Right atrium auricular region (tissue), 2 donors: Measurements from ENCODE around the gene NRG3. TPM values are rescaled to one million over a fixed set of nuclear protein-coding genes. Genes with fewer than 3 reads are reported as not detected.

Experiments used
- DNase-seq: peaks from one replicate; pipeline ENCODE4 v3.0.0-alpha.2; 2019; ENCODE audit warnings: low spot score
- H3K27ac ChIP-seq, 2 donors: fragments of 200-600 bp; sonication (generic); 1 replicate in 1 of 2; 2 replicates in 1 of 2; pipeline ENCODE4 v1.5.1; 2016 to 2019
- H3K27me3 ChIP-seq, 2 donors: fragments of 200-600 bp; sonication (generic); one replicate each; pipeline versions ENCODE4 v1.5.1 to v1.6.0; 2017 to 2019
- H3K36me3 ChIP-seq: fragments of 200-600 bp; sonication (generic); one replicate; pipeline ENCODE4 v1.5.1; 2016
- H3K4me1 ChIP-seq, 2 donors: fragments of 200-600 bp; sonication (generic); one replicate each; pipeline versions ENCODE4 v1.5.1 to v1.6.0; 2017 to 2019
- H3K4me3 ChIP-seq, 2 donors: fragments of 200-600 bp; sonication (generic); 1 replicate in 1 of 2; 2 replicates in 1 of 2; pipeline ENCODE4 v1.5.1; 2017 to 2019; ENCODE audit warnings: mild to moderate bottlenecking in 1 of 2, moderate library complexity in 1 of 2
- H3K9me3 ChIP-seq, 2 donors: fragments of 200-600 bp; sonication (generic); one replicate each; pipeline ENCODE4 v1.5.1; 2019
- total RNA-seq, 2 donors: library from RNA; depleted of rRNA; stranded (reverse); fragments of >200 nt; gene quantifications; one replicate each; pipeline ENCODE4 v1.1.0, GENCODE V29; 2016
- TF ChIP-seq, protein P1 (sequence below), 2 donors: fragments of 200-600 bp; sonication (generic); IDR thresholded peaks; one replicate each; pipeline ENCODE4 v1.5.1; 2019; ENCODE audit warnings: antibody characterized with exemption in 2 of 2

Gene NRG3
- total RNA-seq, 2 donors from 2014 or later, result 0.70 to 1.4 TPM

GRCh38 chr10:82910301-82910700 is 1035.3 kb downstream of the NRG3 start:
- DNase-seq, result no peak
- Histone ChIP-seq H3K27ac (no peak overlapping the region), H3K4me3 (no peak overlapping the region)

GRCh38 chr10:82914655-82915136 is 1039.7 kb downstream of the NRG3 start:
- H3K4me1 ChIP-seq, result no peaks in the 10 kb centered on the region
- no peak for DNase-seq
- no peak overlapping the region for H3K4me3 ChIP-seq
- no peaks in the 10 kb centered on the region for H3K27me3 ChIP-seq
- no peak overlapping the region for H3K27ac ChIP-seq
- H3K9me3 ChIP-seq, result no peaks in the 10 kb centered on the region
- TF ChIP-seq, protein P1, sequence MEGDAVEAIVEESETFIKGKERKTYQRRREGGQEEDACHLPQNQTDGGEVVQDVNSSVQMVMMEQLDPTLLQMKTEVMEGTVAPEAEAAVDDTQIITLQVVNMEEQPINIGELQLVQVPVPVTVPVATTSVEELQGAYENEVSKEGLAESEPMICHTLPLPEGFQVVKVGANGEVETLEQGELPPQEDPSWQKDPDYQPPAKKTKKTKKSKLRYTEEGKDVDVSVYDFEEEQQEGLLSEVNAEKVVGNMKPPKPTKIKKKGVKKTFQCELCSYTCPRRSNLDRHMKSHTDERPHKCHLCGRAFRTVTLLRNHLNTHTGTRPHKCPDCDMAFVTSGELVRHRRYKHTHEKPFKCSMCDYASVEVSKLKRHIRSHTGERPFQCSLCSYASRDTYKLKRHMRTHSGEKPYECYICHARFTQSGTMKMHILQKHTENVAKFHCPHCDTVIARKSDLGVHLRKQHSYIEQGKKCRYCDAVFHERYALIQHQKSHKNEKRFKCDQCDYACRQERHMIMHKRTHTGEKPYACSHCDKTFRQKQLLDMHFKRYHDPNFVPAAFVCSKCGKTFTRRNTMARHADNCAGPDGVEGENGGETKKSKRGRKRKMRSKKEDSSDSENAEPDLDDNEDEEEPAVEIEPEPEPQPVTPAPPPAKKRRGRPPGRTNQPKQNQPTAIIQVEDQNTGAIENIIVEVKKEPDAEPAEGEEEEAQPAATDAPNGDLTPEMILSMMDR (IDR thresholded peaks at IDR 0.05), result no peak
- H3K36me3 ChIP-seq, result no peaks in the 10 kb centered on the region

More at GRCh38 chr10:82910301-82910700, 1035.3 kb downstream of the NRG3 start:
- Histone ChIP-seq H3K36me3 (no peaks in the 10 kb centered on the region), H3K27me3 (no peaks in the 10 kb centered on the region), H3K4me1 (no peaks in the 10 kb centered on the region), H3K9me3 (no peaks in the 10 kb centered on the region)
- TF ChIP-seq, protein P1 (IDR thresholded peaks at IDR 0.05), result no peak

DNA sequence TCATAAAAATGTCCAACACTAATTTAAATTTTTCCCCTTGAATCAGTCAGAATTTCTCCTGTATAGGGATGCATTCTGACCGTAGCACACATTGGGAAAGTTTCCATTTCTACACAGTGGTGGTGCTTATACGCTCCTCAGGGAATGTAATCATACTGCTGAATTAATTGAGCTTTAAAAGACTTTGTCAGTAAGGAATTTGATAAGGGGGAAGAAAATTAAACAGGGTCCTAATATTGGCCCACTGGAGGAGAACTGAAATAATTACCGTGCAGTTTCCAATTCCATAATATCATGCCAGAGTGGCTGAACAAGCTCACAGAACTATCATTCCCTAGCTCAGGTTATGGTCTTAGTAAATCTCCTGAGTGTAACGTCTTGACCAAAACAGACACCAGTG is 1041.9 kb downstream of the NRG3 start:
- Histone ChIP-seq H3K9me3 (peaks cover 0 to 7% of the 10 kb centered on the region in 2 donors), H3K4me3 (no peak overlapping the region), H3K27ac (no peak overlapping the region), H3K36me3 (no peaks in the 10 kb centered on the region), H3K4me1 (no peaks in the 10 kb centered on the region), H3K27me3 (no peaks in the 10 kb centered on the region)
- DNase-seq, result no peak
- TF ChIP-seq, protein P1 (IDR thresholded peaks at IDR 0.05), result no peak

DNA sequence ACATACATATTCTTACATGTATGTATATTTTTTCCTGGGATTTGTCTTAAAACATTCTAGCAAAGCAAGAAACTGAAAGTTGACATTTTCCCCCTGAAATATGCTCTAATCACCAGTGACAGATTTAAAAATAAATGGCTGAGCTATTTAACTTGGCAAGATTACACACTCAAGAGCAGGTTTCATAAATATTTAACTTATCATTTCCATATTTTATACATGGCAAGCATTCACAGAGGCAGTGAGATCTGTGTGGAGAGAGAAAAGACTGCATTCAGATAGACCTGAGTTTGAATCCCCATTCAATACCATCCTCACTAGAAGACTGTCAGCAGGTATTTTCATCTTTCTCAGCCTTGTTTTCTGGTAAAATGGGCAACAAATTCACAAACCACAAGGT is 1043.0 kb downstream of the NRG3 start:
- no peak overlapping the region for H3K4me3 ChIP-seq

GRCh38 chr10:82922046-82922445 is 1047.1 kb downstream of the NRG3 start:
- H3K27ac ChIP-seq, result no peak overlapping the region
- TF ChIP-seq, protein P1 (IDR thresholded peaks at IDR 0.05), result no peak
- DNase-seq, result no peak
- no peaks in the 10 kb centered on the region for H3K4me1 ChIP-seq
- H3K27me3 ChIP-seq, result no peaks in the 10 kb centered on the region
- H3K9me3 ChIP-seq, result peaks cover 0 to 7% of the 10 kb centered on the region in 2 donors
- no peak overlapping the region for H3K4me3 ChIP-seq
- no peaks in the 10 kb centered on the region for H3K36me3 ChIP-seq

More for the DNA sequence above, 1043.0 kb downstream of the NRG3 start:
- DNase-seq, result no peak
- TF ChIP-seq, protein P1 (IDR thresholded peaks at IDR 0.05), result no peak
- Histone ChIP-seq H3K4me1 (no peaks in the 10 kb centered on the region), H3K27me3 (no peaks in the 10 kb centered on the region), H3K36me3 (no peaks in the 10 kb centered on the region), H3K9me3 (peaks cover 0 to 7% of the 10 kb centered on the region in 2 donors), H3K27ac (no peak overlapping the region)

DNA sequence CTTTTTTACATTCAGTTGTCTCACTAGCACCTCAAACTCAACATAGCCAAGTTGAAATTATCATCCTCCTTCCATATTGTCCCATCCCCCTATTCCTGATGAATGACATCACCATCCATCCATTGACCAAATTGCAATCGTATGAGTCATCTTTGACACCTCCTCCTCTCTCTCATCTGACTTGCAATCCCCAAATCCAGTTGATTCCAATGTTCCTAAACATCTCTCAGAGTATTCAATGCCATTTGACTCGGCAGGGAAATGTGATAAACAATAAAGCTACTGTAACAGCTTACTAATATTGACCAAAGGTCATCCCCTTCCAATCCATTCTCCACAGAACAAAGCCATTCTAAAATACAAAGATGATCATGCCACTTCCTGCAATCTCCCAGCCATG is 1047.8 kb downstream of the NRG3 start:
- Histone ChIP-seq H3K4me1 (no peaks in the 10 kb centered on the region), H3K4me3 (no peak overlapping the region), H3K27ac (no peak overlapping the region), H3K27me3 (no peaks in the 10 kb centered on the region), H3K36me3 (no peaks in the 10 kb centered on the region), H3K9me3 (peaks cover 0 to 7% of the 10 kb centered on the region in 2 donors)
- TF ChIP-seq, protein P1 (IDR thresholded peaks at IDR 0.05), result no peak
- no peak for DNase-seq
